K562 (cell line): ENCODE results near the gene ARHGAP30. TPM values are rescaled to one million over a fixed set of nuclear protein-coding genes. Genes with fewer than 3 reads are reported as not detected.

Source experiments
- ATF2 ChIP-seq: sonication (generic); formaldehyde crosslinking; IDR thresholded peaks from 2 replicates; pipeline ENCODE4 v1.8.1; 2022; ENCODE audit warnings: missing genetic modification reagents
- ATF3 ChIP-seq, 2 experiments: fragments of 450-650 bp in 1 of 2; sonication (generic) in 1 of 2; formaldehyde crosslinking in 1 of 2; IDR thresholded peaks in 1 of 2; conservative IDR thresholded peaks in 1 of 2; 2 replicates each; pipeline versions ENCODE4 v1.6.1 to v1.8.1; 2016 to 2023; ENCODE audit warnings: mild to moderate bottlenecking in 2 of 2, moderate library complexity in 2 of 2, inconsistent platforms in 1 of 2, missing genetic modification reagents in 1 of 2
- ATF7 ChIP-seq: fragments of 450-650 bp; IDR thresholded peaks from 2 replicates; pipeline ENCODE4 v1.7.1; 2014; ENCODE audit warnings: mild to moderate bottlenecking, moderate library complexity
- CBFB ChIP-seq: sonication (generic); formaldehyde crosslinking; IDR thresholded peaks from 2 replicates; pipeline ENCODE4 v1.4.0; 2020; ENCODE audit warnings: mild to moderate bottlenecking, missing genetic modification reagents
- CREB1 ChIP-seq, 2 experiments: sonication (generic) in 1 of 2; formaldehyde crosslinking in 1 of 2; IDR thresholded peaks; 2 replicates each; pipeline versions ENCODE4 v1.6.1 to v1.8.0; 2012 to 2022; ENCODE audit warnings: inconsistent platforms in 1 of 2, mild to moderate bottlenecking in 1 of 2, missing genetic modification reagents in 1 of 2, moderate library complexity in 1 of 2
- JUND ChIP-seq, 2 experiments: IDR thresholded peaks; 2 replicates in 1 of 2; 3 replicates in 1 of 2; pipeline ENCODE4 v1.6.1; 2011; ENCODE audit warnings: borderline replicate concordance in 2 of 2, low read depth in 2 of 2, low read length in 2 of 2, improper control_type of control experiment in 1 of 2, missing biosample characterization in 1 of 2, missing genetic modification characterization in 1 of 2, missing genetic modification reagents in 1 of 2
- NFIC ChIP-seq: fragments of 450-650 bp; IDR thresholded peaks from 2 replicates; pipeline ENCODE4 v1.6.1; 2017; ENCODE audit warnings: mild to moderate bottlenecking, inconsistent platforms
- NR2C1 ChIP-seq, 2 experiments: fragments of 450-650 bp; IDR thresholded peaks; 2 replicates each; pipeline ENCODE4 v1.6.1; 2017; ENCODE audit warnings: mild to moderate bottlenecking in 2 of 2, antibody characterized with exemption in 1 of 2, inconsistent platforms in 1 of 2, missing compliant biosample characterization in 1 of 2, missing genetic modification characterization in 1 of 2
- ZBTB9 ChIP-seq: fragments of 450-650 bp; formaldehyde crosslinking; IDR thresholded peaks from 2 replicates; pipeline ENCODE4 v1.4.0; 2020; ENCODE audit warnings: mild to moderate bottlenecking, moderate library complexity
- polyA plus RNA-seq, 8 experiments: library from polyadenylated mRNA; depleted of rRNA in 4 of 8; stranded (reverse) in 5 of 8; unstranded in 3 of 8; fragments of >200 nt; fragmentation: Nextera tagmentation in 2 of 8; fragmentation: Illumina TruSeq in 1 of 8; extraction: Ambion mirVana in 2 of 8; extraction: Trizol in 1 of 8; gene quantifications; 2 replicates each; pipeline versions ENCODE4 v1.2.1 to v1.2.3, GENCODE V29; 2011 to 2014; ENCODE audit warnings: inconsistent platforms in 1 of 8, missing spikeins in 1 of 8
- total RNA-seq, 7 experiments: library from RNA; depleted of rRNA in 6 of 7; stranded (reverse); fragments of >200 nt in 6 of 7; fragmentation: Illumina TruSeq in 2 of 7; extraction: Trizol in 2 of 7; gene quantifications; 2 replicates each; pipeline versions ENCODE4 v1.2.1 to v1.2.3, GENCODE V29; 2011 to 2021; ENCODE audit warnings: low replicate concordance in 1 of 7

ARHGAP30 gene
- total and polyA plus RNA-seq, 9 of the 15 experiments (the other 6 are each of a cell fraction or from before 2014, with no cell fraction given), result 0.01 to 0.73 (median 0.12) TPM

GRCh38 chr1:161074676-161075368 lies 5.1 kb upstream of the ARHGAP30 start (continued):
- TF ChIP-seq CREB1 (IDR thresholded peaks at IDR 0.05), result 0 out of 2 replicates have a peak, but pooled peaks have one; percentile 31
- no peak for TF ChIP-seq CREB1 (CRISPR knock-in tag; IDR thresholded peaks at IDR 0.05)
- peak; percentile 23; the same call in 1 of the 2 replicates for TF ChIP-seq CBFB
- TF ChIP-seq ATF3 (IDR thresholded peaks at IDR 0.05), result peak; percentile 92
- no peak for TF ChIP-seq ATF3 (CRISPR knock-in tag; conservative IDR thresholded peaks at IDR 0.05)
- no peak for TF ChIP-seq ZBTB9
- TF ChIP-seq NR2C1 (IDR thresholded peaks at IDR 0.05), result no peak
- TF ChIP-seq NR2C1 (tag; IDR thresholded peaks at IDR 0.05), result no peak
- TF ChIP-seq JUND (IDR thresholded peaks at IDR 0.05; ENCODE audit: borderline replicate concordance, low read depth, low read length), result peak; percentile 47
- peak; percentile 72; the same call in 2 of the 3 replicates for TF ChIP-seq JUND (tag; IDR thresholded peaks at IDR 0.05; ENCODE audit: borderline replicate concordance, low read depth, low read length)
- TF ChIP-seq ATF2 (CRISPR knock-in tag), result peak; percentile 72; the same call in 1 of the 2 replicates
- TF ChIP-seq ATF7, result peak; percentile 91
- TF ChIP-seq NFIC, result peak; percentile 57
